Stimulated activated CD4-positive, alpha-beta T cell treated with anti-CD3 and anti-CD28 coated beads, Interleukin-15, amount 100 ng/mL, for 1 hour (primary cell): ENCODE measurements around the gene PCDHGA4.
"Not testable (repeated sequence)": the region's sequence is repeated elsewhere in the genome, so short reads cannot be mapped to it uniquely, and the experiment has no call there.

Experiments used
- DNase-seq, 2 donors: peaks; one replicate each; pipeline ENCODE4 v3.0.0-alpha.2; 2020; ENCODE audit warnings: low read depth in 1 of 2, low spot score in 1 of 2

The PCDHGA4 gene

DNA sequence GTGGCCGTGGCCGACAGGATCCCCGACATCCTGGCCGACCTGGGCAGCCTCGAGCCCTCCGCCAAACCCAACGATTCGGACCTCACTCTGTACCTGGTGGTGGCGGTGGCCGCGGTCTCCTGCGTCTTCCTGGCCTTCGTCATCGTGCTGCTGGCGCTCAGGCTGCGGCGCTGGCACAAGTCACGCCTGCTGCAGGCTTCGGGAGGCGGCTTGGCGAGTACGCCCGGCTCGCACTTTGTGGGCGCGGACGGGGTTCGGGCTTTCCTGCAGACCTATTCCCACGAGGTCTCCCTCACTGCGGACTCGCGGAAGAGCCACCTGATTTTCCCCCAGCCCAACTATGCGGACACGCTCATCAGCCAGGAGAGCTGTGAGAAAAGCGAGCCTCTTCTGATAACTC, 8.8 kb upstream of the PCDHGA4 start:
- not testable (repeated sequence) for DNase-seq

DNA sequence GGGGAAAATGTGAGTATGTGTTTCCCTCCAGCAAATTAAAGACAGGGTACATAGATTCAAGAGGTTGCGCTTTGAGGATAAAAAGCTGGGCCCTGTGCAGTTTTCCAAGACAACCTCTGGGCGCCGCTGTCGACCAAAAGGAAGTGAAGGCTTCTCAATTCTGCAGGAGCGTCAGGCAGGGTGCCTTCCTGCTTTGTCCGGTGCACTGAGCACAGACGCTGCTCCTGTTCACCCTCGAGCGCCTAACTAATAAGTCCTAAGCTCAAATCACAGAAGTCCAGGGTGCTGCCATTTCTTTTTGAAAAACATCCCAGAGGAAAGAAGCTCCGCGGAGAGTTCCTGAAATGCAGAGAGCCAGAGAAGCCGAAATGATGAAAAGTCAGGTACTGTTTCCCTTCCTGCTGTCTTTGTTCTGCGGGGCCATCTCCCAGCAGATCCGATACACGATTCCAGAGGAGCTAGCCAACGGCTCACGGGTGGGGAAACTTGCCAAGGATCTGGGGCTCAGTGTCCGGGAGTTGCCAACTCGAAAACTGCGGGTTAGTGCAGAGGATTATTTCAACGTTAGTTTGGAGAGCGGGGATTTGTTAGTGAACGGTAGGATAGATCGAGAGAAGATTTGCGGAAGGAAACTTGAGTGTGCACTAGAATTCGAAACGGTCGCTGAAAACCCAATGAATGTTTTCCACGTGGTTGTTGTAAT, 4.8 kb upstream of the PCDHGA4 start, which contains the start of gene PCDHGB1:
PCDHGB1 (plus strand) TSS at position 183 of the 703 bp plus-strand sequence; CDS start at position 345, 162 bp downstream.
- no peak for DNase-seq

DNA sequence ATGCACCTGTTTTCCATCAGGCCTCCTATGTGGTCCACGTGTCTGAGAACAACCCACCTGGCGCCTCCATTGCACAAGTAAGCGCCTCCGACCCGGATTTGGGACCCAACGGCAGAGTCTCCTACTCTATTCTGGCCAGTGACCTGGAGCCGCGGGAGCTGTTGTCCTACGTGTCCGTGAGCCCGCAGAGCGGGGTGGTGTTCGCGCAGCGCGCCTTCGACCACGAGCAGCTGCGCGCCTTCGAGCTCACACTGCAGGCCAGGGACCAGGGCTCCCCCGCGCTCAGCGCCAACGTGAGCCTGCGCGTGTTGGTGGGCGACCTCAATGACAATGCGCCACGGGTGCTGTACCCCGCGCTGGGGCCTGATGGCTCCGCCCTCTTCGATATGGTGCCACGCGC, 3.2 kb upstream of the PCDHGA4 start:
- no peak for DNase-seq

DNA sequence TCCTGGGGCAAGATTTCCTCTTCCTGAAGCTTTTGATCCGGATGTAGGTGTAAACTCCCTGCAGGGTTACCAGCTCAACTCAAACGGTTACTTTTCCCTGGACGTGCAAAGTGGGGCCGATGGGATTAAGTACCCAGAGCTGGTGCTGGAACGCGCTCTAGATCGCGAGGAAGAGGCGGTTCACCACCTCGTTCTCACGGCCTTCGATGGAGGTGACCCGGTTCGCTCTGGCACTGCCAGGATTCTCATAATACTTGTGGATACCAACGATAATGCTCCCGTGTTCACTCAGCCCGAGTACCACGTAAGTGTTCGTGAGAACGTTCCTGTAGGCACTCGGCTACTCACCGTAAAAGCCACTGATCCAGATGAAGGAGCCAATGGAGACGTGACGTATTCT, 820 bp downstream of the PCDHGA4 start:
- no peak for DNase-seq

DNA sequence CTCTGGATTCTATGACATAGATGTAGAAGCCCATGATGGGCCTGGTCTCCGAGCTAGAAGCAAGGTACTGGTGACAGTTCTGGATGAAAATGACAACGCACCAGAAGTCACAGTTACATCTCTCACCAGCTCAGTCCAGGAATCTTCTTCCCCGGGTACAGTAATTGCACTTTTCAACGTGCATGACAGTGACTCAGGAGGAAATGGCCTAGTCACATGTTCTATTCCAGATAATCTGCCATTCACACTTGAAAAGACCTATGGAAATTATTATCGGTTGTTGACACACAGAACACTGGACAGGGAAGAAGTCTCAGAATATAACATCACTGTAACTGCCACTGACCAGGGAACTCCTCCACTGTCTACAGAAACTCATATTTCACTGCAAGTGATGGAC, 1.3 kb downstream of the PCDHGA4 start:
- no peak for DNase-seq

DNA sequence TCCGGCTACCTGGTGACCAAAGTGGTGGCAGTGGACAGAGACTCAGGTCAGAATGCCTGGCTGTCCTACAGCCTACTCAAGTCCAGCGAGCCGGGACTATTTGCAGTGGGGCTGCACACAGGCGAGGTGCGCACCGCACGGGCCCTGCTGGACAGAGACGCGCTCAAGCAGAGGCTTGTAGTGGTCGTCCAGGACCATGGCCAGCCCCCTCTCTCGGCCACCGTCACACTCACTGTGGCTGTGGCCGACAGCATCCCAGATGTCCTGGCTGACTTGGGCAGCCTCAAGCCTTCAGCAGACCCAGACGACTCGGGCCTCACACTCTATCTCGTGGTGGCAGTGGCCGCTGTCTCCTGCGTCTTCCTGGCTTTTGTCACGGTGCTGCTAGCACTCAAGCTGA, 2.1 kb downstream of the PCDHGA4 start:
- DNase-seq = no peak

DNA sequence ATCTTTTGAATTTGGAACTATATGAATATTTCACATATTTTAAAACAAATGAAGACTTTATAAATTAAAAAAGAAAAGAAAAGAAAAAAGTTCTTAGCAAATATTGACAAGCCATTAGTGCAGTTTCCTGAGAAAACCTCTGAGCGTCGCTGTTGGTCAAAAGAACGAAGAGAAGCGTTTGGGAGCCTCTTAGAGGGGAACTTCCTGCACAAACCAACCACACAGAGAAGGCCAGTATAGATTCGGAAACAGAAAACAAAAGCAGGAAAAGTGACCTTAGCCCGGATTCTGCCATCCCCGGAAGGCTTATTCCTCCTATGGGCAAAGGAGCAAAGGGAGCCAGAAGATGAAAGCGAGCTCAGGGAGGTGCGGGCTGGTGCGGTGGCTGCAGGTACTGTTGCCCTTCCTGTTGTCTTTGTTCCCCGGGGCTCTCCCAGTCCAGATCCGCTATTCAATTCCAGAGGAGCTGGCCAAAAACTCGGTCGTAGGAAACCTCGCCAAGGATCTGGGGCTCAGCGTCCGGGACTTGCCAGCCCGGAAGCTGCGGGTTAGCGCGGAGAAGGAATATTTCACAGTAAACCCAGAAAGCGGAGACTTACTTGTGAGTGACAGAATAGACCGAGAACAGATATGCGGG, 5.1 kb downstream of the PCDHGA4 start, which contains the start of gene PCDHGB2:
PCDHGB2 (plus strand) TSS at position 205 of the 637 bp plus-strand sequence; CDS start at position 347, 142 bp downstream.
- DNase-seq = no peak

DNA sequence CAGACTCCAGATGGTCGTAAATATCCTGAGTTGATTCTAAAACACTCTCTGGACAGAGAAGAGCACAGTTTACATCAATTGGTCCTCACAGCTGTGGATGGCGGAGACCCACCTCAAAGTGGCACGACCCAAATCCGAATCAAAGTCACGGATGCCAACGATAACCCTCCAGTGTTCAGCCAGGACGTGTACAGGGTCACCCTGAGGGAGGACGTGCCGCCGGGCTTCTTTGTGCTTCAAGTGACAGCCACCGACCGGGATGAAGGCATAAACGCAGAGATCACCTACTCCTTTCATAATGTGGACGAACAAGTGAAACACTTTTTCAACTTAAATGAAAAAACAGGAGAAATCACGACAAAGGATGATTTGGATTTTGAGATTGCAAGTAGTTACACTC, 5.9 kb downstream of the PCDHGA4 start:
- DNase-seq = no peak

DNA sequence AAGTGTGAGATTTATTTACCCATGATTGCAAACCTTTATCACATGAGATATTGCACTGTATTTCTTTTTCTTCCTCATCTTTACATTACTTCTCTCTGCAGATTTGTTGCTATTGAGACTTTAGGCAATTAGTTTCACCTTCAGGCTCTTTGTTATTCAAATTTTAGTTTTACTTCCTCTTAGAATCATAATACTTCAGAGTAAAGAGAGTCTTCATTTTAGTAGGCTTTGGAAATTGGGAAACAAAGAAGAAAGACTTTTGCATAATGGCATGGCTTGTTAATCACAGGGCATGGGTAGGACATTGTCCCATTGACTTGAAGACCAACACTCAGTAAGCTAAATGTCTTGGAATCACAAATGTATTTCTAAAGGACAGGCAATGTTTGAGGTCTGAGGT, 7.9 kb downstream of the PCDHGA4 start:
- DNase-seq = no peak

DNA sequence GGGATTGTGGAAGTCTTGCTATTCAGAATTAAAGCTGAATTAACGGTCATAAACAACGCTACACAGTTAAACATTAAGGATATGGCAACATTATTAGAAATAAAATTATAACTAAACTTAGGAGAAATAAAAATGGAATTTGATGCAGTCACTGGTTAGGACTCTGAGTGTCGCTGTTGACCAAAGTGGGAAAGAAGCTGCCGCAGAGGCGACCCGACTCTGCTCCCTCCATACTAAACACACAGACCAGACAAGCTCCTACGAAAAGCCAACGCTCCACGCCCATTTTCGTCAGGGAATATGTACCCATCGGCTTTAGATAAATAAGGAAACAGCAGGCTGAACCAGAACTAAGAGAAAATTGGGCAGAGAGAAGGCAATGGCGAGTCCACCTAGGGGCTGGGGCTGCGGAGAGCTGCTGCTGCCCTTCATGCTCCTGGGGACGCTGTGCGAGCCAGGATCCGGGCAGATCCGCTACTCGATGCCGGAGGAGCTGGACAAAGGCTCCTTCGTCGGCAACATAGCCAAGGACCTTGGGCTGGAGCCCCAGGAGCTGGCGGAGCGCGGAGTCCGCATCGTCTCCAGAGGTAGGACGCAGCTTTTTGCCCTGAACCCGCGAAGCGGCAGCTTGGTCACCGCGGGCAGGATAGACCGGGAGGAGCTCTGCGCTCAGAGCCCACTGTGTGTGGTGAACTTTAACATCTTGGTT, 9.3 kb downstream of the PCDHGA4 start, which contains the start of gene PCDHGA5:
PCDHGA5 (plus strand) TSS at position 211 of the 709 bp plus-strand sequence; CDS start at position 380, 169 bp downstream.
- DNase-seq = no peak

DNA sequence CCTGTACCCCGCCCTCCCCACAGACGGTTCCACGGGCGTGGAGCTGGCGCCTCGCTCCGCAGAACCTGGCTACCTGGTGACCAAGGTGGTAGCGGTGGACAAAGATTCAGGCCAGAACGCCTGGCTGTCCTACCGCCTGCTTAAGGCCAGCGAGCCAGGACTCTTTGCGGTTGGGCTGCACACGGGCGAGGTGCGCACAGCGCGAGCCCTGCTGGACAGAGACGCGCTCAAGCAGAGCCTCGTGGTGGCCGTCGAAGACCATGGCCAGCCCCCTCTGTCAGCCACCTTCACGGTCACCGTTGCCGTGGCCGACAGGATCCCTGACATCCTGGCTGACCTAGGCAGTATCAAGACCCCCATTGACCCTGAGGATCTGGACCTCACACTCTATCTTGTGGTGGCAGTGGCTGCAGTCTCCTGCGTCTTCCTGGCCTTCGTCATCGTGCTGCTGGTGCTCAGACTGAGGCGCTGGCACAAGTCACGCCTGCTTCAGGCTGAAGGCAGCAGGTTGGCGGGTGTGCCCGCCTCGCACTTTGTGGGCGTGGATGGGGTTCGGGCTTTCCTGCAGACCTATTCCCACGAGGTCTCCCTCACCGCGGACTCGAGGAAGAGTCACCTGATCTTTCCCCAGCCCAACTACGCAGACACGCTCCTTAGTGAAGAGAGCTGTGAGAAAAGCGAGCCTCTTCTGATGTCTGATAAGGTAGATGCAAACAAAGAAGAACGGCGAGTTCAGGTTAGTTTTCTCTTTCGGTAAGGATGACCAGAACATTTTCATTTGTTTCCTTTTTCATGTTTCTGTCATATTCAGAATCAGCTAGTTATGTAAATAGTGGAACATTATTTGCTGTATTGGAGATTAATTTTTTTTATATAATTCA, 11.4 kb downstream of the PCDHGA4 start:
- DNase-seq = no peak

DNA sequence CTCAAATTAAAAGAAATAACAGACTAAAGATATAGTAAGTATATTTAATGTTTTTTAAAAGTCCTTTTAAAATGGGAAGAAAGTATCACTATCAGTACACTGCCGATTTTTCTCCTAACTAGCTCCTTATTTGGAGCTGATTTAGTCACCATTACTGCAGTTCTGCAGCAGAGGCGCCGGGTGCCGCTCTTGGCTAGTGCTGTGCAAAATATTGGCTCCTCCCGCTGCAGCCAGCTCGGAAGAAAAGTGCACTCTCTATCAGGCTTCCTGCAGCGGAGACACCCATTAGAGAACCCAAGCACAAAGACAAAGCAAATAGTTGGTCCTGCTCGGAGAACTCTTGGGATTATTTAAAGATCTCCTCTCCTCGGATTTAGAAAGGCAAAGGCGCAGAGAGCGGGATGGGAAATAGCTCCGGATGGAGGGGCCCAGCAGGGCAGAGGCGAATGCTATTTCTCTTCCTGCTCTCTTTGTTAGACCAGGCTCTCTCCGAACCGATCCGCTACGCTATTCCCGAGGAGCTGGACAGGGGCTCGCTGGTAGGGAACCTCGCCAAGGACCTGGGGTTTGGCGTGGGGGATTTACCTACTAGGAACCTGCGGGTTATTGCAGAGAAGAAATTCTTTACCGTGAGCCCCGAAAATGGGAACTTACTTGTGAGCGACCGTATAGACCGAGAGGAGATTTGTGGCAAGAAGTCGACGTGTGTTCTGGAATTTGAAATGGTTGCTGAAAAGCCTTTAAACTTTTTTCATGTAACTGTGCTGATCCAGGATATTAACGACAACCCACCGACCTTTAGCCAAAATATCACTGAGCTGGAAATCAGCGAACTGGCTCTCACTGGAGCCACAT, 15.4 kb downstream of the PCDHGA4 start, which contains the start of gene PCDHGB3:
PCDHGB3 (plus strand) TSS at position 249 of the 855 bp plus-strand sequence; CDS start at position 402, 153 bp downstream.
- no peak for DNase-seq

DNA sequence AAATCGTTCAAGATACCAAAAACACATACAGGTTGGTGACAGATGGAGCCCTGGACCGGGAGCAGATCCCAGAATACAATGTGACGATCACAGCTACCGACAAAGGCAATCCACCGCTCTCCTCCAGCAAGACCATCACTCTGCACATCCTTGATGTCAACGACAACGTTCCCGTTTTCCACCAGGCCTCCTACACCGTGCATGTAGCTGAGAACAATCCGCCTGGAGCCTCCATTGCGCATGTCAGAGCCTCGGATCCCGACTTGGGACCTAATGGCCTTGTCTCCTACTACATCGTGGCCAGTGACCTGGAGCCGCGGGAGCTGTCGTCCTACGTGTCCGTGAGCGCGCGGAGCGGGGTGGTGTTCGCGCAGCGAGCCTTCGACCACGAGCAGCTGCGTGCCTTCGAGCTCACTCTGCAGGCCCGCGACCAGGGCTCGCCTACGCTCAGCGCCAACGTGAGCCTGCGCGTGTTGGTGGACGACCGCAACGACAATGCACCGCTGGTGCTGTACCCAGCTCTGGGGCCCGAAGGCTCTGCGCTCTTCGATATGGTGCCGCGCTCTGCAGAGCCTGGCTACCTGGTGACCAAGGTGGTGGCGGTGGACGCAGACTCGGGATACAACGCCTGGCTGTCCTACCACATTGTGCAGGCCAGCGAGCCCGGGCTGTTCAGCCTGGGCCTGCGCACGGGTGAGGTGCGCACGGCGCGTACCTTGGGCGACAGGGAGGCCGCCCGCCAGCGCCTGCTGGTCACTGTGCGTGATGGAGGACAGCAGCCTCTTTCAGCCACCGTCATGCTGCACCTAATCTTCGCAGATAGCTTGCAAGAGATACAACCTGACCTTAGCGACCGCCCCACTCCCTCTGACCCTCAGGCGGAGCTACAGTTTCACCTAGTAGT, 17.0 kb downstream of the PCDHGA4 start:
- no peak for DNase-seq

DNA sequence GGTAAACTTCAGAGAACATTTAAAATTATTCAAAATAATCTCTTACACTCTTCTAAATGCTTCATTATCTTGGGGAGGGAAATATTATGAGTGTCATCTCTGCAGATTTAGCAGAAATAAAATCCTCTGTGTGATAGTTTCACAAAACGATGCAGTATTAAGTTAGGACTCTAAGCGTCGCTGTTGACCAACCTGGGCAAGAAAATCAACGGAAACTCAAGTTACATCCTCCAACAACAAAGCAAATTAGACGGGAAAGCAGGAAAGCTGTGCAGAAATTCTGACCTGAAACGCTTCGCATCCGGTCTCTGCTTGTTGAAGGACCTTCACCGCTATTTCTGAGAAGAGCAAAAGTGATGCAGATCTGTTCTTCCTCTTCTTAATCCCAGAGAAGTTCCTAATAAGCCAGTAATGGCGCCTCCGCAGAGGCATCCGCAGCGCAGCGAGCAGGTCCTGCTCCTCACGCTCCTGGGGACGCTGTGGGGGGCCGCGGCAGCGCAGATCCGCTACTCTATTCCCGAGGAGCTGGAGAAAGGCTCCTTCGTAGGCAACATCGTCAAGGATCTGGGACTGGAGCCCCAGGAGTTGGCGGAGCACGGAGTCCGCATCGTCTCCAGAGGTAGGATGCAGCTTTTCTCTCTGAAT, 19.0 kb downstream of the PCDHGA4 start, which contains the start of gene PCDHGA6:
PCDHGA6 (plus strand) TSS at position 219 of the 645 bp plus-strand sequence; CDS start at position 412, 193 bp downstream.
- DNase-seq = no peak

DNA sequence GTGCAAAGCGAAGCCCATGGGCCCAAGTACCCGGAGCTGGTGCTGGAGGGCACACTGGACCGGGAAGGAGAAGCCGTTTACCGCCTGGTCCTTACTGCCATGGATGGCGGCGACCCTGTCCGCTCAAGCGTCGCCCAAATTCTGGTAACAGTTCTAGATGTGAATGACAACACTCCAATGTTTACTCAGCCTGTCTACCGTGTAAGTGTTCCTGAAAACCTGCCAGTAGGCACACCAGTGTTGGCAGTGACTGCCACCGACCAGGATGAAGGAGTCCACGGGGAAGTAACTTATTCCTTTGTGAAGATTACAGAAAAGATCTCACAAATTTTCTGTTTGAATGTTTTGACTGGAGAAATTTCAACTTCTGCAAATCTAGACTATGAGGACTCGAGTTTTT, 19.8 kb downstream of the PCDHGA4 start:
- DNase-seq = no peak

DNA sequence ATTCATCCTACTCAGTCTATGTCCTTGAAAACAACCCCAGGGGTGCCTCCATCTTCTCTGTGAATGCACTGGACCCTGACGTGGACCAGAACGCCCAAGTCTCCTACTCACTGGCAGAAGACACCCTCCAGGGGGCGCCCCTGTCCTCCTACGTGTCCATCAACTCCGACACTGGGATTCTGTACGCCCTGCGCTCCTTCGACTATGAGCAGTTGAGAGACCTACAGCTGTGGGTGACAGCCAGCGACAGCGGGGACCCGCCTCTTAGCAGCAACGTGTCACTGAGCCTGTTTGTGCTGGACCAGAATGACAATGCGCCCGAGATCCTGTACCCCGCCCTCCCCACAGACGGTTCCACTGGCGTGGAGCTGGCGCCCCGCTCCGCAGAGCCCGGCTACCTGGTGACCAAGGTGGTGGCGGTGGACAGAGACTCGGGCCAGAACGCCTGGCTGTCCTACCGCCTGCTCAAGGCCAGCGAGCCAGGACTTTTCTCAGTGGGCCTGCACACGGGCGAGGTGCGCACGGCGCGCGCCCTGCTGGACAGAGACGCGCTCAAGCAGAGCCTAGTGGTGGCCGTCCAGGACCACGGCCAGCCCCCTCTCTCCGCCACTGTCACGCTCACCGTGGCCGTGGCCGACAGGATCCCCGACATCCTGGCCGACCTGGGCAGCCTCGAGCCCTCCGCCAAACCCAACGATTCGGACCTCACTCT, 20.8 kb downstream of the PCDHGA4 start:
- DNase-seq = not testable (repeated sequence)

DNA sequence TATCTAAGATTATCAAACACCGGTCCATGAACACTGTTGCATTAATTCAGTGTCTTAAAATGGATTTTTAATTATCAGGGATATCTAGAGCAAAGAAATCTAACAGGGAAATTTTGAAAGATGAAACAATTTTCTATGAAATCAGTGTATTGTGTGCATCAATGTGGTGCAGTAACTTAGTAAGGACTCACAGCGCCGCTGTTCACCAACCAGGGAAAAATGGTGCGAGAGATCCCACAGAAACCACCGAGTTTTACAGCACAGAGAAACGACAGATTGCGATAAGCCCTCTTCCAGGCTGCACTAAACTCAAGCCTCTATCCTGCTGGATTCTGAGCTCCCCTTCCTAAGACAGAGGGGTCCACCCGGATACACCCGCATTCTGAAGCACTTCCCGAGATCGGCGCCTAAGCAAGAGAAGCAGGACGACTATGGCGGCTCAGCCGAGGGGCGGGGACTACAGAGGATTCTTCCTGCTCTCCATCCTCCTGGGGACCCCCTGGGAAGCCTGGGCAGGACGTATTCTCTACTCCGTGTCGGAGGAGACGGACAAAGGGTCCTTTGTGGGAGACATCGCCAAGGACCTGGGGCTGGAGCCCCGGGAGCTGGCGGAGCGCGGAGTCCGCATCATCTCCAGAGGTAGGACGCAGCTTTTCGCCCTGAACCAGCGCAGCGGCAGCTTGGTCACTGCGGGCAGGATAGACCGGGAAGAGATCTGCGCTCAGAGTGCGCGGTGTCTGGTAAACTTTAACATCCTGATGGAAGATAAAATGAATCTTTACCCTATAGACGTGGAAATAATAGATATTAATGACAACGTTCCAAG, 27.9 kb downstream of the PCDHGA4 start, which contains the start of gene PCDHGA7:
PCDHGA7 (plus strand) TSS at position 274 of the 826 bp plus-strand sequence; CDS start at position 432, 158 bp downstream.
- no peak for DNase-seq
